Measurements from ENCODE around the gene FGFR1OP2.

DNA sequence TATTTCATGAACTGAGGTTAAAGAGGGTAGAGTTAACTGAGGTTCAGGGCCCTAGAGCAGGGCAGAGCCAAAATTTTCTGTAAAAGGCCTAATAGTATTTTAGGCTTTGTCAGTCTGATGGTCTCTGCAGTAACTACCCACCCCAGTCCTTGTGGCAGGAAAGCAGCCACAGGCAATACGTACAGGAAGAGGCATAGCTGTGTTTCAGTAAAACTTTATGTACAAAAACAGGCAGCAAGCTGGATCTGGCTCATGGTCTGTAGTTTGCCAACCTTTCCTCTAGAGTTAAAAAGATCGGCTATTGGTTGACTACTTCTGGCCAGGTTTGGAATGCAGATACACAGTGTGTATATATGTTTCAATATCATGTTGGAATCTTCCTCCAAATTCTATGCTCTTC is 58.7 kb downstream of the FGFR1OP2 start:
- no peak for TF ChIP-seq POLR2AphosphoS5 (IDR thresholded peaks at IDR 0.05; ENCODE audit: insufficient read depth in 1 of 2, low read depth in 1 of 2)
- no peak for TF ChIP-seq CTCF (IDR thresholded peaks at IDR 0.05)
- no peak for TF ChIP-seq POLR2A (IDR thresholded peaks at IDR 0.05)

All from vagina (tissue), 2 donors.